NCI-H526 treated with DMSO at 0.1 percent for 48 hours (cell line): ENCODE measurements around the gene RHOB.

Experiments used
- DNase-seq: peaks from one replicate; lab custom pipeline; 2025; lab: John Stamatoyannopoulos, UW

Gene RHOB

GRCh38 chr2:20494241-20494640 is 47.4 kb downstream of the RHOB start:
- DNase-seq = no peak

- DNase-seq = no peak
These were observed 49.4 kb downstream of the RHOB start for GRCh38 chr2:20496076-20496872.

- no peak for DNase-seq
These were observed 50.1 kb downstream of the RHOB start for GRCh38 chr2:20496942-20497341.
